ENCODE results near the gene EML4.
"Not testable (repeated sequence)": the region's sequence is repeated elsewhere in the genome, so short reads cannot be mapped to it uniquely, and the experiment has no call there.

Gene EML4

GRCh38 chr2:42169100-42169873 is at the start of gene EML4:
Gene EML4, plus strand, starts transcription at chr2:42169353. Its CDS starts 259 bp downstream, at chr2:42169612.
- DNase-seq: peak; percentile 91 to 93

- DNase-seq: no peak
Observed at GRCh38 chr2:42123426-42123825, 45.7 kb upstream of the EML4 start.

- DNase-seq: peak in 1 of 2 donors; percentile 84
Observed at GRCh38 chr2:42124011-42124785, 45.0 kb upstream of the EML4 start.

- no peak for DNase-seq
Observed at GRCh38 chr2:42125841-42126594, 43.1 kb upstream of the EML4 start.

GRCh38 chr2:42126873-42127272 is 42.3 kb upstream of the EML4 start:
- DNase-seq: not testable (repeated sequence)

GRCh38 chr2:42127425-42128424 is 41.4 kb upstream of the EML4 start:
- DNase-seq: peak; percentile 42 to 53

GRCh38 chr2:42128721-42129486 is 40.2 kb upstream of the EML4 start:
- no peak for DNase-seq

- DNase-seq: no peak
Observed at GRCh38 chr2:42129487-42129852, 39.7 kb upstream of the EML4 start.

GRCh38 chr2:42129947-42130346 is 39.2 kb upstream of the EML4 start:
- no peak for DNase-seq

- DNase-seq: not testable (repeated sequence)
Observed at GRCh38 chr2:42130858-42131257, 38.3 kb upstream of the EML4 start.

GRCh38 chr2:42132191-42132965 is 36.8 kb upstream of the EML4 start:
- peak in 1 of 2 donors; percentile 49 for DNase-seq

GRCh38 chr2:42132966-42133641 is 36.0 kb upstream of the EML4 start:
- peak; percentile 94 for DNase-seq

GRCh38 chr2:42133771-42134195 is 35.4 kb upstream of the EML4 start:
- no peak for DNase-seq

- DNase-seq: not testable (repeated sequence)
Observed at GRCh38 chr2:42134401-42134932, 34.7 kb upstream of the EML4 start.

GRCh38 chr2:42135381-42136312 is 33.5 kb upstream of the EML4 start:
- peak in 1 of 2 donors; percentile 22 for DNase-seq

- DNase-seq: no peak
Observed at GRCh38 chr2:42136782-42137124, 32.4 kb upstream of the EML4 start.

GRCh38 chr2:42137125-42137841 is 31.9 kb upstream of the EML4 start:
- DNase-seq: no peak

Data from CD4-positive, alpha-beta T cell treated with Interleukin-1 beta for 1 hour (primary cell).